ENCODE results near the gene TBC1D2. TPM values are rescaled to one million over a fixed set of nuclear protein-coding genes. Genes with fewer than 3 reads are reported as not detected.

TBC1D2 gene
- polyA plus RNA-seq, 4 donors, result 12.2 to 42.0 (median 28.0) TPM

DNA sequence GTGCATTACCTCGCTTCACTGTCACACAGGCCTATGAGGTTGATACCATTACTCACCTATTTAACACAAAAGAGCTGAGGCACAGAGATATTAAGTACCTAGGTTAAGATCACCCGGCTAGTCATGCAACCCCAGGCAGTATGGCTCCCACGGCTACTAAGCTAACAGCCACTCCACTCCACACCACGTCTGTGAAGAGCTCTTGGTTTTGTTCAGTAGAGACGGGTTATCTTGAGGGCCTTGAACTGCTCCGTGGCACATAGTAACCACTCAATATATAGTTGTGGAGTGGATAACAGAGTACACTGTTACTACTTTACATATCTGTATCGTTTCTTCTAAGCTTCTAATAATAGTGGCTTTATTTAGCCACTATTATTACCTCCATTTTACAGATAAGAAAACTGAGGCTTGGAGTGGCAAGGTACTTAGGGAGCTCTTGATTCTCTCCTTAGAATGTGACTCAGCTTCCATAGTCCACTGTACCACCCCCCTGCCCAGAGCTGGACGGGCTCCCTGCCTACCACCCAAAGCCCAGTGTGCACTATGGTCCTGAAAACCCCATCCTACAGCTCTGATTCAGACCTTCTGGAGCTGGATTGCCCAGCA, 62.0 kb downstream of the TBC1D2 start:
- H3K27ac ChIP-seq (ENCODE audit: low read depth in 1 of 3, low read length in 2 of 3), result peak overlapping the region; percentile 88 to 97 (median 93)
- H3K9me3 ChIP-seq (ENCODE audit: control insufficient read depth in 2 of 2, insufficient read depth in 1 of 2, low read depth in 1 of 2, low read length in 1 of 2), result no peaks in the 10 kb centered on the region
- no peaks in the 10 kb centered on the region for H3K27me3 ChIP-seq (ENCODE audit: control insufficient read depth in 3 of 3, insufficient read depth in 3 of 3, low read length in 3 of 3)
- FAIRE-seq, result no peak
- 26 to 53% (median 39%) methylated on average over 8 of the region's 8 CpGs for WGBS, 3 donors
- DNase-seq, result no peak
- H3K4me1 ChIP-seq (ENCODE audit: control insufficient read depth in 3 of 3, insufficient read depth in 2 of 3, low read depth in 1 of 3, low read length in 2 of 3), result peaks cover 0 to 25% (median 2%) of the 10 kb centered on the region in 3 donors
- H3K4me3 ChIP-seq (ENCODE audit: low read depth in 1 of 3, low read length in 3 of 3), result peak overlapping the region; percentile 75 to 93 (median 75)
- peaks cover 0 to 42% (median 0%) of the 10 kb centered on the region in 3 donors for H3K36me3 ChIP-seq (ENCODE audit: control insufficient read depth in 3 of 3, insufficient read depth in 2 of 3, low read depth in 1 of 3, low read length in 3 of 3)

DNA sequence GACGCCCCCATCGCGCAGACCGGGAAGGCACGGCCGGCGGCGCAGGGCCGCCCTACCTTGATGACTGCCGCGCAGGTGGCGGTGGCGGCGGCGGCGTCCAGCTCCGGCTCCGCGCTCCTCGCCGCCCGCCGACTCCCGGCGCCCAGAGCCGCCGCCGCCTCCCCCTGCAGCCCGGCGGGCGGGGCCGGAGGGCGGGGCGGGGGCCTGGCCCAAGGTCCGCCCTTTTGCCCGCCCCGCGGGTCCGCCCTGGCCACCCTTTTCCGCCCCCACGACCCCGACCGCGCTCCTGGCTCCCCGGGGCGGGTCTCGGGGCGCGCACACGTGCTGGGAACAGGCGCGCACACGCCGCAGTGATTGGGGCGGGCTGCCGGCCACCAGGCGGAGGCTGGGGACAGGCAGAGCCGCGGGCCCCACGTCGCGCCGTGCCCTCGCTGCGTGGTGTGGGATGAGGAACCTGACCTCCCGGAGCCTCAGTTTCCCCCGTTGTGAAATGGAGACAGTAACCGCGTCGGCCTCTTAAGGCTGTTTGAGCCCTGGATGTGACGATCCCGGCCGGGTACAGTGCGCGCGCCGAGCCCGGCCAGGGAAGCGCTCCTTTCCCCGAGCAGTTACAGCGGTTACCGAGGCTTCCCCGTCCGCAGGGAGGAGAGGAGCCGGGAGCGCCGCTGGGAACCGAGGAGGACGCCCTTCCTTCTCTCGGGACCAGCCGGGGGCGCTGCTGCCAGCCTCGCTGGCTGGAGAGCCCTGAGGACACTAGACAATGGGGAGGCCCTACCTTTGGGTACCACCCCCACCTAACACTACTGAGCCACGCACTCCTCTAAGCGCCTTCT, 62.7 kb downstream of the TBC1D2 start, which contains the start of gene CORO2A:
Gene CORO2A, minus strand, starts transcription at position 135 of the 833 bp plus-strand sequence. CDS start 34,977 bp downstream, outside the sequence.
- FAIRE-seq, result no peak
- peak; percentile 91 to 94 for DNase-seq
- Histone ChIP-seq H3K9me3 (ENCODE audit: control insufficient read depth in 2 of 2, insufficient read depth in 1 of 2, low read depth in 1 of 2, low read length in 1 of 2) (no peaks in the 10 kb centered on the region), H3K27me3 (ENCODE audit: control insufficient read depth in 3 of 3, insufficient read depth in 3 of 3, low read length in 3 of 3) (no peaks in the 10 kb centered on the region), H3K27ac (ENCODE audit: low read depth in 1 of 3, low read length in 2 of 3) (peak within 1 kb of the TSS; percentile 88 to 98 (median 97)), H3K36me3 (ENCODE audit: control insufficient read depth in 3 of 3, insufficient read depth in 2 of 3, low read depth in 1 of 3, low read length in 3 of 3) (peaks cover 0 to 40% (median 0%) of the 10 kb centered on the region in 3 donors), H3K4me3 (ENCODE audit: low read depth in 1 of 3, low read length in 3 of 3) (peak within 1 kb of the TSS; percentile 75 to 93 (median 92)), H3K4me1 (ENCODE audit: control insufficient read depth in 3 of 3, insufficient read depth in 2 of 3, low read depth in 1 of 3, low read length in 2 of 3) (peaks cover 0 to 28% (median 2%) of the 10 kb centered on the region in 3 donors)
- 0 to 1% (median 1%) methylated on average over 56 to 95 of the region's 95 CpGs for WGBS, 3 donors

DNA sequence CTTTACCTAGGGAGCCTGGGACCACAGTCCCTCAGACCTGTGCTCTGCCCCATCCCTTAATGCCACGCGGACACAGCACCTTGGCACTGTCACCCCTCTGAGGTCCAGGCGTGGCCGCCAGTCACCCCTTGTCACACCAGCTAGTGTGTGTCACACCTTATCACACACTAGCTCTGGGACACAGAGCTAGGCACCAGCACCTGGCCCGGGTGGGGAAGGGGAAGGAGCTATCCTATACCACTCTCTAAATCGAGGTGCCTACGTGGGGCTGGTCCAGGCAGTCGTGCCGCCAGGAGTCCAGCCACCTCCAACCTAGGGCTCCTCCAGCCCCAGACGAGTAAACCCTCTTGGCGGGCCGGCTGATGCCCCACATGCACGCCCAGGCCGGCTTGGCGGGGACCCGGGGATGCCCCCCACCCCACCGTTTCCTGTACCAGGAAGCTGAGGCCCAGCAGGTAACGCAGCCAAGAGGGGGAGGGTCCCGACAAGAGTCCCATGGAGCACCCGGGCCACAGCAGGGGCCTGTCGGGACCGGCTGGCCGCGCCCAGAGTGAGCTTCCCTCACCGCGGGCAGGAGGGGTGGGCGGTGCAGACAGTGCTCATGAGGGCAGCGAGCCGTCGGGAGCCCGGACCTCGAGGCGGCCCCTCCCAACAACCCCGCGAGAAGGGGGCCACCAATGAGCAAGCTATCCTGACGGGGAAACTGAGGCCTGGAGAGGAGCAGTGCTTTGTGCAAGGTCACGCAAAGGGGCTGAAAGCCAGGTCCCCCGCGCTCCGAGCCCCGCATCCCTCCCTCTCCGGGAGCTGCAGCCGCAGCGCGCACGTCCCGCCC, 63.6 kb downstream of the TBC1D2 start:
- Histone ChIP-seq H3K9me3 (ENCODE audit: control insufficient read depth in 2 of 2, insufficient read depth in 1 of 2, low read depth in 1 of 2, low read length in 1 of 2) (no peaks in the 10 kb centered on the region), H3K27ac (ENCODE audit: low read depth in 1 of 3, low read length in 2 of 3) (peak overlapping the region; percentile 85 to 98 (median 95)), H3K4me1 (ENCODE audit: control insufficient read depth in 3 of 3, insufficient read depth in 2 of 3, low read depth in 1 of 3, low read length in 2 of 3) (peaks cover 0 to 33% (median 2%) of the 10 kb centered on the region in 3 donors), H3K27me3 (ENCODE audit: control insufficient read depth in 3 of 3, insufficient read depth in 3 of 3, low read length in 3 of 3) (no peaks in the 10 kb centered on the region), H3K36me3 (ENCODE audit: control insufficient read depth in 3 of 3, insufficient read depth in 2 of 3, low read depth in 1 of 3, low read length in 3 of 3) (peaks cover 0 to 36% (median 0%) of the 10 kb centered on the region in 3 donors), H3K4me3 (ENCODE audit: low read depth in 1 of 3, low read length in 3 of 3) (peak overlapping the region; percentile 75 to 93 (median 92))
- DNase-seq (peak; percentile 77 to 82), FAIRE-seq (no peak)
- WGBS, 3 donors, result 2 to 12% (median 10%) methylated on average over 34 to 47 of the region's 47 CpGs

DNA sequence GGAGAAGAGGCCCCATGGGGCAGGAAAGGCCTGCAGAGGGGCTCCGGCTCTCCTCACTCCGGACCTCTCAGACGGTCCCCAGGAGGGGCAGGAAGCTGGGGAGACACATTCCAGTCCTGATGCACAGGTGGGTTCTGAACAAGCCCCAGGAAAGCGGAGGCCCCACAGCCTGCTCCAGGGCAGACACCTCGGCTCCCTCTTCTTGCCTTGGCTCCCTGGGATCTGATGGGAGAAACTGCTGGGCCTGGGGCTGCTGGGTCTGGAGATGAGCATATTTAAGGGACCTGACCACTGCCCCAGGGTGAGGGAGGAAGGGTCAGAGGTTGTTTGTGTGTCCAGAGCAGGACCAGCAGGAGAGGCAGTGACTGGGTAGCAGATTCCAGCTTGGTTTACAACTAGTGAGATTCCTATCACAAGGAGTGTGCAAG, 64.3 kb downstream of the TBC1D2 start:
- FAIRE-seq (no peak), DNase-seq (peak in 1 of 2 donors; percentile 50)
- WGBS, 3 donors, result 37 to 61% (median 57%) methylated on average over 5 of the region's 5 CpGs
- Histone ChIP-seq H3K9me3 (ENCODE audit: control insufficient read depth in 2 of 2, insufficient read depth in 1 of 2, low read depth in 1 of 2, low read length in 1 of 2) (no peaks in the 10 kb centered on the region), H3K27me3 (ENCODE audit: control insufficient read depth in 3 of 3, insufficient read depth in 3 of 3, low read length in 3 of 3) (no peaks in the 10 kb centered on the region), H3K4me1 (ENCODE audit: control insufficient read depth in 3 of 3, insufficient read depth in 2 of 3, low read depth in 1 of 3, low read length in 2 of 3) (peaks cover 0 to 34% (median 2%) of the 10 kb centered on the region in 3 donors), H3K4me3 (ENCODE audit: low read depth in 1 of 3, low read length in 3 of 3) (peak overlapping the region in 2 of 3 donors; percentile 92 to 93), H3K27ac (ENCODE audit: low read depth in 1 of 3, low read length in 2 of 3) (peak overlapping the region; percentile 85 to 98 (median 95)), H3K36me3 (ENCODE audit: control insufficient read depth in 3 of 3, insufficient read depth in 2 of 3, low read depth in 1 of 3, low read length in 3 of 3) (peaks cover 0 to 35% (median 2%) of the 10 kb centered on the region in 3 donors)

DNA sequence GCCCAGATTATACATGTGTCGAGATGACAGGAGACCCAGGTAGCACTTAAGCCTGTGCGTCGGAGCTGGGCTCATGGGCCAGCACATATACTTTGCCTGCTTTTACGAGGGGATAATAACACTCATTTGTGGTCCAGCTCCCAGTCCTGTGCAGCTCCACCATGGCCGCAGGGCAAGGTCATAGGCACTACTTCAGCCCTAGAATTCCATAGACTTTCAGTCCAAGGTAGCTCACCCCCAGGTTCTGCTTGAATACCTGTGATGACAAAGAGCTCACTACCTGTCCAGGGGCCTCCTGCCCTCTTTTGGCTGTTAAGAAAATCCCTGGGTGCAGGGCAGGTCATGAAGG, 64.7 kb downstream of the TBC1D2 start:
- DNase-seq (peak; percentile 36 to 47), FAIRE-seq (no peak)
- 28 to 64% (median 38%) methylated on average over 5 of the region's 5 CpGs for WGBS, 3 donors
- peak overlapping the region; percentile 85 to 98 (median 95) for H3K27ac ChIP-seq (ENCODE audit: low read depth in 1 of 3, low read length in 2 of 3)
- peaks cover 0 to 38% (median 4%) of the 10 kb centered on the region in 3 donors for H3K4me1 ChIP-seq (ENCODE audit: control insufficient read depth in 3 of 3, insufficient read depth in 2 of 3, low read depth in 1 of 3, low read length in 2 of 3)
- no peaks in the 10 kb centered on the region for H3K27me3 ChIP-seq (ENCODE audit: control insufficient read depth in 3 of 3, insufficient read depth in 3 of 3, low read length in 3 of 3)
- peaks cover 0 to 33% (median 2%) of the 10 kb centered on the region in 3 donors for H3K36me3 ChIP-seq (ENCODE audit: control insufficient read depth in 3 of 3, insufficient read depth in 2 of 3, low read depth in 1 of 3, low read length in 3 of 3)
- H3K4me3 ChIP-seq (ENCODE audit: low read depth in 1 of 3, low read length in 3 of 3), result peak overlapping the region in 2 of 3 donors; percentile 92 to 93
- no peaks in the 10 kb centered on the region for H3K9me3 ChIP-seq (ENCODE audit: control insufficient read depth in 2 of 2, insufficient read depth in 1 of 2, low read depth in 1 of 2, low read length in 1 of 2)

DNA sequence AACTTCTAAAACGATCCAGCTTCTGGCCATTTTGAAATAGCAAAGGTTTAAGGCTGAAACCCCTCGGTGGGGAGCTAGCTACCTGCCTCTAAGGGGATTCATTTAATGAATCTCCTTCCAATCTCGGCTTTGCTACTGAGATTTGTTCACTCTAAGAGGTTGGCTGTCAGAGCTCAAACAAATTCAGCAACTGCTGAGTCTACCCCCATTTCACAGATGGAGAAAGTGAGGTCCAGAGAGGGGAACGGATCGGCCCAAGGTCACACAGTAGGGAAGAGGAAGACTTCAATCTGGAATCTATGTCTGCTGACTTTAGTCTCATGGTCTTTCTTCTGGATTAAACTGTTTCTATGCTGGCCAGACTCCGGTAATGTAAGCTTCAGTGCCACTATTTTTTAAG, 66.0 kb downstream of the TBC1D2 start:
- WGBS, 3 donors, result 62 to 69% (median 65%) methylated on average over 6 of the region's 6 CpGs
- peaks cover 0 to 52% (median 4%) of the 10 kb centered on the region in 3 donors for H3K4me1 ChIP-seq (ENCODE audit: control insufficient read depth in 3 of 3, insufficient read depth in 2 of 3, low read depth in 1 of 3, low read length in 2 of 3)
- no peak for FAIRE-seq
- H3K36me3 ChIP-seq (ENCODE audit: control insufficient read depth in 3 of 3, insufficient read depth in 2 of 3, low read depth in 1 of 3, low read length in 3 of 3), result peaks cover 0 to 34% (median 2%) of the 10 kb centered on the region in 3 donors
- no peaks in the 10 kb centered on the region for H3K9me3 ChIP-seq (ENCODE audit: control insufficient read depth in 2 of 2, insufficient read depth in 1 of 2, low read depth in 1 of 2, low read length in 1 of 2)
- H3K27me3 ChIP-seq (ENCODE audit: control insufficient read depth in 3 of 3, insufficient read depth in 3 of 3, low read length in 3 of 3), result no peaks in the 10 kb centered on the region
- DNase-seq, result peak in 1 of 2 donors; percentile 21
- H3K27ac ChIP-seq (ENCODE audit: low read depth in 1 of 3, low read length in 2 of 3), result peak overlapping the region; percentile 57 to 95 (median 72)
- peak overlapping the region in 1 of 3 donors; percentile 17 for H3K4me3 ChIP-seq (ENCODE audit: low read depth in 1 of 3, low read length in 3 of 3)

DNA sequence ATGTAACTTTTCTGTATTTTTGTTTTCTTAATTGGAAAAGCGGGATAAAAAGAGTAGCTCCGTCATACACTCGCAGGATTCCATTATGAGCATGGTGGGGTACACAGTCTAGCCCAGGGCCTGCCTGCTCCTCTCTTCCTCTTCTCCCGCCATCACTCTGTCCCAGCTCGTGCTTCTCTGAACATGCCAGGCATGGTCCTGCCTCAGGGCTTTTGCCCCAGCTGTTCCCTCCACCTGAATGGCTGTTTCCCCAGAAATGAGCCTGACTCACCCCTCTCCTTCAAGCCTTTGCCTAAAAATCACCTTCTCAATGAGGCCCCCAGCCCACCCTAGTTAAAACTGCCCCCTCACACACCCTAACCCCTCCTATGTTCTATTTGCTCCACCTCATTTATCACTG, 67.5 kb downstream of the TBC1D2 start:
- FAIRE-seq (no peak), DNase-seq (no peak)
- 91 to 93% (median 92%) methylated on average over 5 of the region's 5 CpGs for WGBS, 3 donors
- no peak overlapping the region for H3K4me3 ChIP-seq (ENCODE audit: low read depth in 1 of 3, low read length in 3 of 3)
- H3K9me3 ChIP-seq (ENCODE audit: control insufficient read depth in 2 of 2, insufficient read depth in 1 of 2, low read depth in 1 of 2, low read length in 1 of 2), result no peaks in the 10 kb centered on the region
- no peaks in the 10 kb centered on the region for H3K27me3 ChIP-seq (ENCODE audit: control insufficient read depth in 3 of 3, insufficient read depth in 3 of 3, low read length in 3 of 3)
- H3K36me3 ChIP-seq (ENCODE audit: control insufficient read depth in 3 of 3, insufficient read depth in 2 of 3, low read depth in 1 of 3, low read length in 3 of 3), result peaks cover 0 to 40% (median 2%) of the 10 kb centered on the region in 3 donors
- H3K27ac ChIP-seq (ENCODE audit: low read depth in 1 of 3, low read length in 2 of 3), result peak overlapping the region in 1 of 3 donors; percentile 17
- H3K4me1 ChIP-seq (ENCODE audit: control insufficient read depth in 3 of 3, insufficient read depth in 2 of 3, low read depth in 1 of 3, low read length in 2 of 3), result peaks cover 0 to 61% (median 4%) of the 10 kb centered on the region in 3 donors
